Mesothelial cell of epicardium (in vitro differentiated cells): ENCODE results near the gene HARS2. TPM values are rescaled to one million over a fixed set of nuclear protein-coding genes. Genes with fewer than 3 reads are reported as not detected.
"Not testable (repeated sequence)": the region's sequence is repeated elsewhere in the genome, so short reads cannot be mapped to it uniquely, and the experiment has no call there.

Experiments used
- DNase-seq, 2 experiments: peaks; one replicate each; pipeline ENCODE4 v3.0.0; 2021; ENCODE audit warnings: low spot score in 2 of 2; ENCODE audit not compliant: unreplicated experiment in 2 of 2
- H3K27ac Mint-ChIP-seq: 2 replicates; pipeline ENCODE4 v1.8.0; 2021; ENCODE audit warnings: mixed read lengths
- H3K27me3 Mint-ChIP-seq: 2 replicates; pipeline ENCODE4 v1.8.0; 2021; ENCODE audit warnings: low read depth, mixed read lengths
- H3K36me3 Mint-ChIP-seq: 2 replicates; pipeline ENCODE4 v1.8.0; 2021; ENCODE audit warnings: mixed read lengths
- H3K4me1 Mint-ChIP-seq: 2 replicates; pipeline ENCODE4 v1.8.0; 2021; ENCODE audit warnings: mixed read lengths
- H3K4me3 Mint-ChIP-seq: 2 replicates; pipeline ENCODE4 v1.8.0; 2021; ENCODE audit warnings: mild to moderate bottlenecking, moderate library complexity, mixed read lengths
- H3K9me3 Mint-ChIP-seq: 2 replicates; pipeline ENCODE4 v1.8.0; 2021; ENCODE audit warnings: mixed read lengths
- CTCF ChIP-seq: fragments of 200-600 bp; sonication (generic); IDR thresholded peaks from one replicate; pipeline ENCODE4 v1.5.0; 2021; ENCODE audit warnings: antibody characterized with exemption; ENCODE audit not compliant: unreplicated experiment
- total RNA-seq: library from RNA; stranded (reverse); gene quantifications from 3 replicates; pipeline ENCODE4 v1.2.1, GENCODE V29; 2021

HARS2 gene
- total RNA-seq, 1 donor from 2014 or later = 35.6 TPM

GRCh38 chr5:140710899-140711552 lies 19.8 kb downstream of the HARS2 start:
- no peak for TF ChIP-seq CTCF
- Mint-ChIP-seq H3K4me3 (peak overlapping the region; percentile 83), H3K36me3 (peaks cover 5% of the 10 kb centered on the region), H3K4me1 (peaks cover 9% of the 10 kb centered on the region), H3K27me3 (no peaks in the 10 kb centered on the region), H3K27ac (peak overlapping the region; percentile 97), H3K9me3 (no peaks in the 10 kb centered on the region)
- peak; percentile 59 to 83 for DNase-seq

GRCh38 chr5:140711794-140712193 lies 20.5 kb downstream of the HARS2 start:
- H3K4me3 Mint-ChIP-seq = peak overlapping the region; percentile 83

GRCh38 chr5:140713562-140714094 lies 22.4 kb downstream of the HARS2 start:
- DNase-seq = no peak
- no peak overlapping the region for H3K4me3 Mint-ChIP-seq
- no peak overlapping the region for H3K27ac Mint-ChIP-seq
- no peaks in the 10 kb centered on the region for H3K9me3 Mint-ChIP-seq
- TF ChIP-seq CTCF = no peak
- H3K36me3 Mint-ChIP-seq = no peaks in the 10 kb centered on the region
- peaks cover 9% of the 10 kb centered on the region for H3K4me1 Mint-ChIP-seq
- H3K27me3 Mint-ChIP-seq = no peaks in the 10 kb centered on the region

More at GRCh38 chr5:140711794-140712193, 20.5 kb downstream of the HARS2 start:
- Mint-ChIP-seq H3K4me1 (peaks cover 9% of the 10 kb centered on the region), H3K36me3 (no peaks in the 10 kb centered on the region), H3K27ac (no peak overlapping the region), H3K27me3 (no peaks in the 10 kb centered on the region), H3K9me3 (no peaks in the 10 kb centered on the region)
- DNase-seq = no peak
- TF ChIP-seq CTCF = no peak

- H3K27me3 Mint-ChIP-seq, H3K4me3 Mint-ChIP-seq, H3K9me3 Mint-ChIP-seq, DNase-seq, H3K27ac Mint-ChIP-seq, H3K4me1 Mint-ChIP-seq, H3K36me3 Mint-ChIP-seq: not testable (repeated sequence)
These were observed 25.0 kb downstream of the HARS2 start for GRCh38 chr5:140716238-140716637.

- Mint-ChIP-seq H3K9me3 (no peaks in the 10 kb centered on the region), H3K36me3 (no peaks in the 10 kb centered on the region), H3K27ac (no peak overlapping the region), H3K4me1 (no peaks in the 10 kb centered on the region), H3K27me3 (peaks cover 3% of the 10 kb centered on the region), H3K4me3 (peak overlapping the region; percentile 54)
- DNase-seq = no peak
- TF ChIP-seq CTCF = no peak
These were observed 27.0 kb downstream of the HARS2 start for GRCh38 chr5:140718266-140718592.

- not testable (repeated sequence) for DNase-seq, H3K36me3 Mint-ChIP-seq, H3K27ac Mint-ChIP-seq, H3K4me1 Mint-ChIP-seq, H3K4me3 Mint-ChIP-seq, H3K9me3 Mint-ChIP-seq
- peaks cover 10% of the 10 kb centered on the region for H3K27me3 Mint-ChIP-seq
These were observed 29.5 kb downstream of the HARS2 start for GRCh38 chr5:140720738-140721137.

- H3K27ac Mint-ChIP-seq, H3K4me3 Mint-ChIP-seq, H3K9me3 Mint-ChIP-seq, H3K4me1 Mint-ChIP-seq, DNase-seq, H3K36me3 Mint-ChIP-seq: not testable (repeated sequence)
- H3K27me3 Mint-ChIP-seq = peaks cover 17% of the 10 kb centered on the region
These were observed 30.1 kb downstream of the HARS2 start for GRCh38 chr5:140721395-140721794.
